COR-L47 (cell line): ENCODE data around the gene MSI2.

Experiments
- DNase-seq: peaks from one replicate; lab custom pipeline; 2025; lab: John Stamatoyannopoulos, UW

The MSI2 gene

DNA sequence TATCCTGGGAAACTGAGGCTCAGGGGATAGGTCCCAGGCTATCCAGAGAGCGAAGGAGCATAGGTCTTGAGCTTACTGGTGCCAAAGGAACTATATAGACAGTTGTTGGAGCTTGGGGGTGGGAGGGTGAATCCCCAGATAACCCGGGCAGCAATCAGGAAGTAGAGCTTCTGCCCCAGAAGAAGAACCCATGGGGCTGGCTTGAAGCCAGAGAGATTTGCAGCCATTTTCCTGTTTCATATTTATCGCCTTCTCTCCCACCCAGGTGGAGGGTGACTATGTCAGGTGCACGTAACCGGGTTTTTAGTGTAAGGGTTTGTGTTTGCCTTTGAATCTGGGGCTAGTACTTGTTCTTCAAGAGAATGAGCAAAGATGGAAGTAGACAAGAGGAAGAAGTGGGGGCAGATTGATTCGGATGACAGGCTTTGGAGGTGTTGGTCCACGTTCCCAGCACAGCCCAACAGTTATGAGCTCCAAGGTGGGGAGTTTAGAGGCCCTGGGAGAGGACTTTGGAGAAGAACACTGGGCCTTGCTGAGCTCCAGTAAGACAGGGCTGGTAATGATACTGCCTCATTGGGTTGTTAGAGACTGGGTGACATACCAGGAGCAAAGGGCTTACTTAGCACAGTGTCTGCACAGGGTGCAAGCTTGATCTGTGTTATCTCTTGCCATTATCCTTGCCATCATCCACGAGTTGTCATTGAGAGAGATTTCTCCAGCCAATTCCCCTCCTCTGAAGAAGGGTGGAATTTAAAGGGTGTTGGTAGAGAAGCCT is 343.1 kb downstream of the MSI2 start:
- no peak for DNase-seq

DNA sequence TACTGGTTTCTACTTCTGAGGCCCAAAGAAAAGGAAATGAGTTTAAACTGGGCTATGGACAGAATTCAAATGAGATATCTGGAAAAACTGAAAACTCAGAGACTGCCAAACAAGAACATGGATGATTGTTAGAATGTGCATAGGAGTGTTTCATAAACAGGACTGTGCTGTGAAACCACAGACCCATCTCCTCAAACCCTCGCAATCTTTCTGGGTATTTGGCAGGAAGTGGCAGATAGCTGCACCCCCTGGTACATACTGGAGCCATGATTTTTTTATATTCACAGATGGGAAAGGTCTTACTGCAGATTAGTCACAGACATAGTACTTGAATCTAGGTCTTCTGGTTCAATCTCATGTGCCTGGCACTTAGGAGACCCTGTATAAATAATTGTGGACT is 343.8 kb downstream of the MSI2 start:
- no peak for DNase-seq

DNA sequence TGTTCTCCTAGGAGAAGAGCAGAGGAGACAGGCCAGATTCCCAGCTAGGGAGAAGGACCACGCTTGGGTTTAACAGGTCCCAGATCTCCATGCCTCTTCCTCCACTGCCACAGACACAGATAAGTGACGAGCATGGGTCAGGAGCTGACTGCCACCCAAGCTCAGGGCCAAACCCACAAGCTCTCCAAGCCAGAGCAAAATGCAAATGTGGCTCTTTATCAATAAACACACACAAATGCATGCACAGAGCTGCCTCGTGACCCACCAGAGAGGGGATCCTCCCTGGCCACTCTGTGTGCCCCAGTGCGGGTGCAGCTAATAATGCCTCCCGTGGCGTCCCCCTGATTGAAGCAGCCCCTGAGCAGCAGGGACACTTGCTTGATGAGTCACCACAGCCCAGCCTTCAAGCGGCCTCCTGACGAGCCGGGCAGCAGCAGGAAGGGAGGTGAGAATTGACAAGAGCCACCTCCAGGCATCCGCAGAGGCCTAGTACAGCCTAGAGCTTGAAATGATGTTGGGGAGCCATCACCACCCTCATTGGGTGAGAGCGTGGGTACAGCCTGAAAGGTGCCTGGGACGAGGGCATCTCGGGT is 344.9 kb downstream of the MSI2 start:
- no peak for DNase-seq

DNA sequence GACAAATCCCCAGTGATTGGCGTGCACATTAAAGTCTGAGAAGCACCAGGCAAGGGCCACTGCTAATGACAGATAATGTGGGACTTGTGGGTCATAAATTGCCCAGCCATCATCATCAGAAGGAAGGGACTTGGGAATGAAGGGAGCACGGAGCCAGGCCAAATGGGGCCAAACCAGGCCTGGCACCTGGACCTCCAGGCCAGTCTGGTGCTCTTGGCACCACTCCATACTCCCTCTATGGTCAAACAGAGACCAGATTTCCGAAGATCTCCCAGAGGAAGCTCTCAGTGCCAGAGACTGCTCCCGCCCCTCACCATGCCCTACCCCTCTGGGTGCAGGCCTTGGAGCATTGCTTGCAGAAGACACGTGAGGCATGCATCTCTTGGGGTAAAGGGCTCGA is 346.6 kb downstream of the MSI2 start:
- DNase-seq, result no peak

DNA sequence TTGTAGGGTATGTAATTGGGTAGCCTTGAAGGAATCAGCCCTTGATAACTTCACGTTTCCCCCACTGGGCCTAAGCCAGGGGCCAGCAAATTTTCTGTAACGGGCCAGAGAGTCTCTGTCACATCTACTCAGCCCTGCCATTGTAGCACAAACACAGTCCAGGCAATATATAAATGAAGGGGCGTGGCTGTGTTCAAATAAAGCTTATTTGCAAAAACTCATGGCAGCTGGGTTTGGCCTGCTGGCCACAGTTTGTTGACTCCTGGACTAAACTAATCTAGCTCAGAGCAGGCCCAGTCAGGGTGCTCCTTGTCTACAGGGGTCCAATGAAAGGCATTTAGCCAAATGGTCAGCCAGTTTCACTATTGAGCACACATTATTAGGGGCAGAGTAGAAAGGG is 347.2 kb downstream of the MSI2 start:
- peak; percentile 47 for DNase-seq

DNA sequence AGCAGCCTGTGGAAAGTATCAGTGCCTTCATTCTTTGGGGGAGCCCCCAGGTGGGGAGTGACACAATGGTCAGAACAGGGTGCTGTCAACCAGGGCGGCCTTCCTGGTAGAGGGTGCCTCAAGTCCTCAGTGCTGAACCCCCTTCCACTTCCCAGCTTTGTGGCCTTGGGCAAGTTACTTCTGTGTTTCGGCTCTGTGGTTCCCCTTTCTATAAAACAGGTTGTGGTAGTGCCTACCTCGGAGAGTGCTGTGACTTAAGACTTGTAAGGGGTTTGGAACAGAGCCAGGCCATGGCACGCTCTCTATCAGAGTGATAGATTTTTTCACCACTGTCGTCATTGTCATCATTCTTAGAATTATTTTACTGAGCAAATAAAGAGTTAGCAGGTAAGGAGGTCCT is 347.7 kb downstream of the MSI2 start:
- peak; percentile 11 for DNase-seq

DNA sequence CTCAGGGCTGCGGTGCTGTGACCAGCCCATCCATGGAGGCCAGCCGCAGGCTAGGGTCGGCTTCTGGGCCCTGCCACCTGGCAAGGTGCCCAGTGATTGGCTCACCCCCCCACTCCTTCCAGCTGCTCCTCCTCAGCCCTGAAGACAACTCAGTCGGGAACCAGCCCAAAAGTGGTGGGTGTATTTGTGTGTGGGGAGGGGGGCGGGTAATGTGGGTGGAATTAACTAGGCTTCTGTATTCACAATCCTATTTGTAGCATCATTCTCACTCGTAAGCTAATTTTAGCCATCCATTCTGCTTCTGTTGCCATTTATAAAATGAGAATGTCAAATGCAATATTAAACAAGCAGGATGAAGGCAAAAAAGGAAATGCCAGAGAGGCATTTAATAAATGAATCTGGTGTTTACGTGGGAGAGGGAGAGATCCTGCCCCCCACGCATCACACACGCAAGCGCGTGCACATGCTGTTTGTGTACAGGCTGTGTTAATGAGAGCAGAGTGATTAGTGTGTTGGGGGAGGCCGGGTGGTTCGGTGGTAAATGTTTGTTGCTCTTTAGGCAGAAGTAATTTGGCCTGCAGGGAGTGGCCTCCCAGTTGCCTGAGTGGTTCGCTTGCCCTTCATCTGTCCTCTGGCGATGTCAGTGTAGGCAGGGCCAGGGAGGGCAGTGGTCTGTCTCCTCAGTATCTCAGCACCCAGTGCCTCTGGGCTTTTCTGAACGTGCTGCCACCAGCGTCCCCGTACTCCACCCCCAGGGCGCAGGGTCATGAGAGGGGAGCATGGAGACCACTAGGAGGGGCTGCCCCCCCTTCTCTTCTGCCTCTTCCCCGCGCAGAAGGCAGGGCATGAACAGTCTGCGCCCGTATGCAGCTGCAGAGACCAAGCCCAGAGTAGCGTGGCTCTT is 348.7 kb downstream of the MSI2 start:
- peak; percentile 90 for DNase-seq

DNA sequence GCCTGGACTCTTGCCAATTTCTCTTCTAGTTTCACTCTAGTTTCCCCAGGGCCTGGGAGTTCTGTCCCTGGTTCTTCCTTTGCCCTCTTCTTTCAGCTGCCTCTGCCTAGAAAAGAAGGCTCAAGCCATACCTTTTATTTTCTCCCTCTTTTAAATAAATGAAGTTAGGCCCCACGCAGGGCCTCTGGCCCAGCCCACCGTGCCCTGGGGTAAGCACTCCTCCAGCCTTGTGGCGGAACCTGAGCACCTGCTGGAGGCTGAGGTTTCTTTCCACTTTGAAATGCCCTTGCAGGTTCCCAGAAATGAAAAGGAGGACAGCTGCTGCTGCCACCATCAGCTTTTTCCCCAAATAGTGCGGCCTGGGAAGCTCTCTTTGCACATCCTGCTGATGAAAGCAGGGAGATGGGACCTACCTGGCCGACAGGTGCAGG is 349.4 kb downstream of the MSI2 start:
- no peak for DNase-seq

DNA sequence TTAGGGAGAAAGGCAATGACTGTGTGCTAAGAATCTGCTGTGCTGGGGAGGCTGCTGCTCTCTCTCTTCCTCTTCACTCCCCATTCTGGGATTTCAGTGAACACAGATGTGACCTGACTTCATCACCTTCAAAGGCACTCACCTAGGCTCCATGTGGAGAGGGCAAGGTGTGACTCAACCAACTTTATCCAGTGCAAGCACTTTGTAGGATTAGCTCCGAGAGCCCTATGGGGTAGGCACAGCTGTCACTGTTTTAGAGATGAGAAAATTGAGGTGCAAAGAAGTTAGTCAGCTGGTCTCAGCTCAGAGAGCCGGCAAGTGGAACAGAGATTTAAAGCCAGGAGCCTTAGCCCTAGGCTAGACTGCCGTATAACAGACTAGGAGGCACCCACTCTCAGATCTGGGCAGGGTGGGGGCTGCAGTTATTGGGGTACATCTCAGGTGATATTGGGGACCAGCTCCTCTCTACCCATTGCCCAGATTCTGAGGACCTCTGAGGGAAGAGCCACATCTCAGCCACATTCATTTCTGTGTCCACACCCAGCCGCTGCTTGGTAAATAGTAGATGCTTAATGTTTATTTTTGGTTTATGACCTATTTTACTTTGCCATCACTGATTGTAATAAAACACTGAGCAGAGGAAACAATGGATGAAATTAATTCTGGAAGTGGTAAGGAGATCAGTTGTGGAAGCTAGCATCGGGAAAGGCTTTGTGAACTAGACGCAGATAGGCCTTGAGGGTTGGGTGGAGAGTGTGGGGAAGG is 350.0 kb downstream of the MSI2 start:
- no peak for DNase-seq

DNA sequence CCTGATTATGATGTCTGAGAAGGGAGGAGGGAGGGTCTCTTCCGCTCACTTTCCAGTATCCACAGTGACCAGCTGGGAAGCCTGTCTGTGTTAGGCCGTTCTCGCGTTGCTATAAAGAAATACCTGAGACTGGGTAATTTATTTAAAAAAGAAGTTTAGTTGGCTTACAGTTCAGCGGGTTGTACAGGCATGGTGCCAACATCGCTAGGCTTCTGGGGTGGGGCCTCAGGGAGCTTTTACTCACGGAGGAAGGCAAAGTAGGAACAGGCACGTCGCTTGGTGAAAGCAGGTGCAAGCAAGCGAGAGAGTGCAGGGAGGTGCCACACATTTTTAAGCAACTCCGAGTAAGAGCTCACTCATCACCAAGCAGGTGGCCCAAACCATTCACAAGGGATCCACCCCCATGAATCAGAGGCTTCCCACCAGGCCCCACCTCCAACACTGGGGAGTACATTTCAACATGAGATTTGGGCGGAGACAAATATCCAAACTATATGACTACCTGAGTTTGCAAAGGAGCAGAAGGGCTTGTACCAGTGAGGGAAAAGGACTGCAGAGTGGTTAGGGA is 351.3 kb downstream of the MSI2 start:
- no peak for DNase-seq

DNA sequence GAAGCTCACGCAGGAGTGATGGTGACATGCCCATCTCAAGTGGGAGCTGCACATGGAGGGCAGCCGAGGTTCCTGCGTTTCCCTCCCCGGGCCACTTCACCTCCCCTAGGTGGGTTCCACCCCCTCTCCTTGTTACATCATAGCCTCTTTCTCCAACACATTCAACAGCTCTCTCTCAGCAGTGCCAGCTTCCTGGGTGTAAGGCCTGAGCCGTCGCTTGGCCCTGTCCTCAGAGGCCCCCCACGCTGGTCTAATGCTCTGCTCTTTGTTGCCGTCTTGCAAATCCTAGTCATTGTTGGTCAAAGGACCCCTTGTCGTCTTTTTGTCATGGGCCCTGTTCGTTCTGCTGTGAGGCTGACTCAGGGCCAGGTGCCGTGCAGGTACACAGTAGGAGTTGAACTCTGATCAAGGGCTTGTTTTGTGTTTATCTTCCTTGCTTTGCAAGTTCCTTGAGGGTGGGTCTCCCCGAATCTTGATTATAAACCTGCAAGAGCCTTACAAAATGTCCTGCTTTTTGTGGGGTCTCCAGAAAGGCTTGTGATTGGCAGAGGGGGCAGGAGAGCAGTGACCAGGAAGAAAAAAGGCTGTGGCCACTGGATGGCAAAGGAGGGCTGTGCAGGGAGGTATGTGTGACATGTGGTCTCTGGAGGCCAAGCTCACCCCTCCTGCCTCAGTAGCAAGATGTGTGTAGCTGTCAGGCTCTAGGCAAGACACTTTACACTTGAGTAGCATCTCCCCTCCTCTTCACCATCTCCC is 352.2 kb downstream of the MSI2 start:
- no peak for DNase-seq

DNA sequence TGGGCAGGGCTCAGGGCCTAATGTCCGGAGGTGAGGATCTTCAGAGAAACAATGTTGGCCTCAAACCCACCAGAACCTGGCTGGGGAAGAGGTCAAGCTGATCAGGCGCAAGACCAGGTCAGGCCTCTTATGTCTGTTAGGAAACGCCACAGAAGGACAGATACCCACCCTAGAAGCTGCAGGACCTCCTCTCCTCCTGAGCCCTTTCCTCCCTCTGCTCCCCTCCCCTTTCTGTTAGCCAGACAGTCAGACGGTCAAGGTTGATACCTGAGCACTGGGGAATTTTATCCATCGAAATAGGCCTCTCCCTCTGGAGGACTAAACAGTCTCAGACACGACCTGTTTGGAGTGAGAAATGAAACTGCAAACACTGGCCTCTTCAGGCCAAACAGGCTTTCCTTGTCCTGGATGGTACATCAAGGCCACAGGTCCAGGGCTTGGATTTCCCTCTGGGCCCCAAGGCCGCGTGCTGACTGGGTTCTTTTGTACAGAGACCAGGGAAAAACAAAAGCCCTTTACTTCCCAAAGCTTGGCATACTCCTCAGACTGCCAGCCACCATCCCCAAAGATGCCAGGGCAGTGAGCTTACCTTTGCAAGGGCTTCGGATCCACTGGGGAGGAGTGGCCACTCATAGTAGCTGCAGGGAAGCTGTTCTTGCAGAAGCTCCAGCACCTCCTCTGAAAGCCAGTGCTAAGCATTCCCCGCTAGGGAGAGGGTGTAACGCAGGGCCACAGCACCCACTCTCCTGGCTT is 353.0 kb downstream of the MSI2 start:
- no peak for DNase-seq

DNA sequence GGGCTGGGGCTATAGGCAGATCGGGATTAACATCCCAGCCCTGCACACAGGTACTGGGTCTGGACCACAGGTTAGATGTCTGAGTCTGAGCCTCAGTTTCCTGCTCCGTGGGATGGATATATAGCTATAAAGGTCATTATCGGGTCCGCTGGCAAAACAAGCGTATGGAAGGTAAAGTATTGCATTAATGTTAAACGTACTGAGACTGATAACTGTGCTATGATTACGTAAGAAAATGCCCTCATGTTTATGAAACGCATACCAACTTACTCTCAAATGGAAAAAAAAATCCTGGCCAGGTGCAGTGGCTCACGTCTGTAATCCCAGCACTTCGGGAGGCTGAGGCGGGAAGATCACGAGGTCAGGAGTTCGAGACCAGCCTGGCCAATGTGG is 353.6 kb downstream of the MSI2 start:
- DNase-seq, result no peak

DNA sequence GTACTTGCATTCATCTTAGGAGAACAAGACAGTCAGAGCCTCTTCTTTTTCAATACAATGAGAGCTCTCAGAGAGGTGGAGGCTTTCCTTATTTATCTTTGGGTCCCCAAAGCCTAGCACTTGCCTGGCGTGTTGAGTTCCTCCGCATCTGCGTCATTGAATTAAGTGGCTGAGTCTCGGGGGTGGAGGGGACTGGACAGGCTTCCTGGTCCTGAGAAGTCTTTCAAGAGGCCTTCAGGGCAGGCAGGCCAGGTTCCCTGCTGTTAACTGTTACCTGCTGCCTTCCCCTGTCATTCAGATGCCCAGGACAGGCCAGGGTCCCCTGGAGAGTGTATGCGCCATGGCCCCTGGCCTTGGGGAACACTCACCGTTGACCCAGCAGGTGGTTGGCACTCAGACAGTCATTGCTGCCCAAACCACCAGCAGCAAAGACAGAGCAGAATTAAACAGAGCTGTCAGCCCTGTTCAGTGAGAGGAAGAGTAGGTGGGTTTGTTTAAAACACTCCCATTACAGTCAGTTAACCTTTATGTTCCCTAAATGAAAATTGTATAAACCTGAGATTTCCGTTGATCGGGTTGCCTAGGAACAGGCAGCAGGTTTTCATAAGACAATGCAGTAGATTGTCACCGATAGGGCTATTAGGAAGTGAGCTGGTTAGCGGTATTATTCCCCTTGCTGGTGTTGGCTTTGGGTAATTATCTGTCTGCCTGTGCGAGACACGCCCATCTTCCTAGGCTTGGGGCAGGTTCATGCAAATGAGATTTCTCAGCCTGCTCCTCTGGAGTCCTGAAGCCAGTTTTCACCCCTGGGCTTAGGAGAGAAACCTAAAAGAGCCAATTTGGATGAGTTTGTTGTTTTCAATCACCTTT is 356.1 kb downstream of the MSI2 start:
- DNase-seq, result peak; percentile 93

DNA sequence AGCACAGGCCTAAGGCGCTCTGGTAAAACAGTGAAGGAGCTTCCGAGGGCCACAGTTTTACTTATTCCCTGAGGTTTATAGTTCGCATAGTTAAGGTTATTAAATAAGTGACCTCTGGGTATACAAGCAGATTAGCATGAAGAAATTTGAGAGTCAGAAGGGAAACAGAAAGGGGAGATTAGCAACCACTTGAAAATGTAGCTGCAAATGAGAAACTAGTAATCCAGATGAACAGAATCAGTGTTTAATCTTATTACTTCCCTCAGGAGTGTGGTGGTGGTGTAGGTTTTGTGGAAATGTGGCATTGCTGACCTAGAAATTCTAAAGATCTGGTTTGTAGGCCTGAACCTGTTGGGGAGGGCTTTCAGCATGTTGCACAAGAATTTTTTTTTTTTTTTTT is 358.4 kb downstream of the MSI2 start:
- DNase-seq, result no peak

DNA sequence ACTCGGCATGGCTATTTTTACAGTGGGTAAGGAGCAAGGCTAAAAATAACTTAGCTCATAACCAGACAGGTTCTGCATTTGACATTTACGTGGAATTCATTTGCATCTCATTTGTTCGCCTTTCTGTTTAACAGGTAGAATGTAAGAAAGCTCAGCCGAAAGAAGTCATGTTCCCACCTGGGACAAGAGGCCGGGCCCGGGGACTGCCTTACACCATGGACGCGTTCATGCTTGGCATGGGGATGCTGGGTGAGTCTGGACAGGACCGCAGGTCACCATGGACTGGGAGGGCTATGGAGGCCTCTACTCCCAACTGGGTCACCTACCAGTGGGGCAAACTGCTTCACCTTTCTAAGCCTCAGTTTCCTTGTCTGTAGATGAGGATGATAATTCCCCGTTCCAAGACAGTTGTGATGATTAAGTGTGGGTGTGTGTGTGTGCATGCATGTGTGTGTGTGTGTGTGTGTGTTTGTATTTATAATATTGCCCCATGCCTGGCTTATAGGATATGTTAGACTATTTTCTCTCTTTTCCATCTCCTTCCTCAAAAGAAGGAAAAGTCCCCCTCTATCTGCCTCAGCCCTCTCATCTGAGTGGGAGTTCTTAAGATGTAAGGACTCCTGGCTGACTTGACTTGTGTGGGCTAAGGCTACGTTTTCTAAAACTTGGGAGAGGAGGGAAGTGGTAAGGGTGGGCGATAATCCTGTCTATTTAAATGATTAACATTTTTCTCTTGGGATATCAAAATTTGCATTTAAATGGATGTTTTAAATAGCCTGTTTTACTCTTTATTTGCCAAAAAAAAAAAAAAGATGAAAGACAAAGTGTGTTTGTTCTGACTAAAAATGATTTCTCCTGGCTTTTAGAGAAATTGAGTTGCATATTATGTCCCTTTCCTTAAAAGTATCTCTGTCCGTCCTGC is 359.8 kb downstream of the MSI2 start:
- DNase-seq, result no peak

DNA sequence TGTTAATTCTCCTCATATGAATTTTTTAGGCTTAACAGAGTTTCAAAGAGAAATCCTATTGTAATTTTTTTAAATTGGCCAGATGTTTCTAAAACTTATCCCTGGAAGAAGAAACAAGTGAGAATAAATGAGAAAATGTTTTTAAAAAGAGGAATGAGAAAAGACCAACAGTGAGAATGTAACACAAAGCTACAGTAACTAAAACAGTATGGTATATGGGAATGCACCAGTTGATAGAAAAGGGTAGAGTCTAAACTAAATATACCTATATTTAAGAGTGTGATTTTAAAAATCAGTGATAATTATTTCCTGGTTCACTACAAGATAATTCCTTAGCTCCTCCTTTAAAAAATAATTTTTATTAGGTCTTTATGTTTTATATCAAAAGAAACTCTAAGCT is 360.9 kb downstream of the MSI2 start:
- no peak for DNase-seq
